Measurements from ENCODE around the gene KLHL6. TPM values are rescaled to one million over a fixed set of nuclear protein-coding genes. Genes with fewer than 3 reads are reported as not detected.

The KLHL6 gene
- total and polyA plus RNA-seq, 2 of the 8 experiments (the other 6 are each of a cell fraction or from before 2014, with no cell fraction given) = 0.05 TPM; not detected in 1

- no peak for TF ChIP-seq USF2 (IDR thresholded peaks at IDR 0.05; ENCODE audit: low read length)
Observed at GRCh38 chr3:183455089-183455488, 100.4 kb downstream of the KLHL6 start (continued).
